HCEC 1CT (cell line): ENCODE results near the gene CARD11.

ENCODE experiments used
- DNase-seq: peaks from one replicate; pipeline ENCODE4 v3.0.0-alpha.2; 2017

CARD11 gene

GRCh38 chr7:2937701-2938513, 105.8 kb downstream of the CARD11 start:
- no peak for DNase-seq

- DNase-seq = no peak
These were observed 106.6 kb downstream of the CARD11 start for GRCh38 chr7:2936891-2937580.

DNA sequence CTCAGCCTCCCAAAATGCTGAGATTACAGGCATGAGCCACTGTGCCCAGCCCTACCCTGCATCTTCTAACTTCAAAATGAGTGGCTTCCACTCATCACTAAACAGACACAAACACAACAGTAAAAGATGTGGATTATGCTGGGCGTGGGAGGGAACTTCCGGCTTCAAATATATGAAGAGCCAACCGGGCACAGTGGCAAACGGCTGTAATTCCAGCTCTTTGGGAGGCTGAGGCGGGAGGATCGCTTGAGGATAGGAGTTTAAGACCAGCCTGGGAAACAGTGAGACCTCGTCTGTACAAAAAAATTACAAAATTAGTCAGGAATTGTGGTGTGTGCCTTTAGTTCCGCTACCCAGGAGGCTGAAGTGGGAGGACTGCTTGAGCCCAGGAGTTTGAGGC, 107.4 kb downstream of the CARD11 start:
- no peak for DNase-seq

DNA sequence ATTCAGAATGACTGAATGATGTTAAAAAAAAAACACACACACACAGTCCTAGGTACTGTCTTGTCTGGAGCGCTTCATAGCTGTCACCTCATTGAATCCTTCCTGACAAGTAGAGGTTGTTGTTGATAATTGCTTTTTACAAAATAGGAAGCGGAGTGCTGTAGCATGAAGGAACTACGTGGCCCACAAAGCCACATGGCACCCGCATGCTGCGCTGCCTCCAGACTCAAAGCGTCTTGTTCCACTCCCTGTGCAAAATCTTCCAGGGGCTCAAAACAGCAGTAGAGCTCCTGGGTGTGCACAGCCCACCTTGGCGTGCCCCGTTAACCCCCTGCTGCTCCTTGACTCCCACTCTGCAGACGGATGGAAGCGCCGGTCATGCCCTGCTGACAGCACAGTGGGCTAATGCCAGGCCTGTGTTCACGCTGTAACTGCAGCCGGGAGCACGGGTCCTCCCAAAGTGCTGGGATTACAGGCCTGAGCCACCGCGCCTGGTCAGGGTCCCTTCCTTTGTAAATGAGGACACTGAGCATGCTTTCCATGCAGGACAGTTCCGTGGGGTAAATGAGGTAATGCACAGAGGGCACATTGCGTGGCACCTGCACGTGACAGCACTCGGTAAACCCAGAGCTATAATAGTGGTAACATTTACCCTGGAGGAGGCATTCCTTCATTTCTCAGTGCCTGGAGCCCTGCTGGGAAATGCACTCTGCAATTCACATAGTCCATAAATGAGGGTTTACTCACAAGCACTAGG, 108.5 kb downstream of the CARD11 start:
- no peak for DNase-seq

GRCh38 chr7:2934211-2934731, 109.4 kb downstream of the CARD11 start:
- DNase-seq = peak; percentile 72

GRCh38 chr7:2932402-2933251, 111.0 kb downstream of the CARD11 start:
- DNase-seq = no peak

DNA sequence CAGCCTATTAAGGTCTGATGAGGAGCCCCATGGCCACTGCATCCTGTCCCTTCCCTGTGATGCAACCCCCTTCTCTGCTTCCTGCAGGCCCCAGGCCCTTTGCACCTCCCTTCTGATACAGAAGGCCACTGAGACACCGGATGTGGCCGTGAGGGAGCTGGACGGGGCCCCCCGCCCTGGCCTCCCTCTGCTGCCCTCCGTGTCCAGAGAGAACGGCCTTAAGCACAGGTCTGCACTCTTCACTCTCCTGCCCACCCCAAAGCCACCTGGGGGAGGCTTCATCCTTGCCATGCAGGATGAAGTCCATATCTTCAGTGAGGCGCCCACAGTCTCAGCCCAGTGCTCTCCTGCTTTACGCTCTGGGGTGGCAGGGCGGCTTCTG, 112.6 kb downstream of the CARD11 start:
- no peak for DNase-seq

- DNase-seq = no peak
These were observed 113.2 kb downstream of the CARD11 start for GRCh38 chr7:2930310-2931033.

DNA sequence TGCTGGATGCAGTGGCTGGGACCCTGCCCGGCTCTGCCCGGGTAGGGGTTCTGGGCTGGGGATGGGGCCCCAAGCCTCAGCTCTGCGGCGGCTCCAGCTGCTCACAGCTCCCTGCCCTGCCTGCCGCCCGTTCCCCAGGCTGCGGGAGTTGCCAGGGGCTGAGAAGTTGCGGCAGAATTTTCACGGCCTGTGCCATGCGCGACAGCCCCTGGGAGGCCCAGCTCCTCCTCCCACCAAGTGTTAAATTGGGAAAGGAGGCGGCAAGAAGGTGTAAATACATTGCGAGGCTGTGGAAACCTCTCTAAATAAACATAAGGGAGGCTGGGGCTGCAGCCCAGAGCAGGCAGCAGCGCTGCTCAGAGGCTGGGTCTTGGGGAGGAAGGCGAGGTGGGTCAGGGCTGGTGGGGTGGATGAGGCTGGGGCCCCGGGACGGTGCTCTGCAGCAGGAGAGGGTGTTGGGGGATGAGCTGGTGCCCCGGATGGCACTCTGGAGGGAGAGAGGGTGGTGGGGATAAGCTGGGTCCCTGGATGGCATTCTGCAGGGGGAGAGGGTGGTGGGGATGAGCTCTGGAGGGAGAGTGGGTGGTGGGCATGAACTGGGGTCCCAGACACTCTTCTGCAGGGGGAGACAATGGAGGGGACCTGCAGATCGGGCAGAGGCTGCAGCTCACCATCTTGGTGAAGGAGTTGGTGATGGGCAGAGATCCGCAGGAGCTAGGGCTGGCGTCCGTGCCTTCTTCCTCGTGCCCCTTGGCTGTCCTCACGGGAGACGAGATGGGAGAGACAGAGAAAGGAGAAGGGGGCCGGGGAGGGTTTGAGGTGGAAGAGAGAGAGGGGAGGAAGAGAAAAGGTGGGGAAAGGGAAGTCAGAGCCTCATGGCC, 114.1 kb downstream of the CARD11 start:
- no peak for DNase-seq

DNA sequence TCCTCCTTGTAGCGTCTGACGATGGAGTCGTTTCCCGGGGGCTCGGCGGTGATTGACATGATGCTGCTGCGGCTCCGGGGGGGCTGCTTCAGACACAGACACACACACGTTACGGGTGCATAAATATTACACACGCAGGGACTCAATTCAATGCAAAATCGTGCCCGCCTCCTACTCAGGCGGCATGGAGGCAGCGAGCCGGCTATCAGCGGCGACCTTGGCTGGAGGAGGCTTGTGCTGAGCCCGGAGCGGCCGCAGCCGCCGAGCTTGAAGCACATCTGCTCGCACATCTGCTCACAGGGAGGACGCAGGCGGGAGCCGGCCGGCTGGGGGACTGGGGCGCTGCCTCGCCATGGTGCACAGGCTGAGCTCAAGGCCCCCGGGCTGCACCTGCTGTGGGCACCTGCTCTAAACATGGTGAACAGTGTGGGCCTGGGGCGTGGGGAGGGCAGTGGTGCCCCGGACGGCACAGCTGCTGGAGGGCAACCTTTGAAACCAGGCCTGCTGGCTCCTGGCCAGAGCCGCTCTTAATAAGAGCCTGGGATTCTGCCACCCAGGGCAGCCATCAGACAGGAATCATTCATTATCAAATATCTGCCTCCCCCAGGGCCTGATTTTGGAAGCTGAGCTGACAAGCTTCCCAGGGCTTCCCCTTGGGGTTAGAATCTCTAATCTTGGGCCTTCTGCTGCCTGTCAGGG, 114.9 kb downstream of the CARD11 start:
- no peak for DNase-seq

DNA sequence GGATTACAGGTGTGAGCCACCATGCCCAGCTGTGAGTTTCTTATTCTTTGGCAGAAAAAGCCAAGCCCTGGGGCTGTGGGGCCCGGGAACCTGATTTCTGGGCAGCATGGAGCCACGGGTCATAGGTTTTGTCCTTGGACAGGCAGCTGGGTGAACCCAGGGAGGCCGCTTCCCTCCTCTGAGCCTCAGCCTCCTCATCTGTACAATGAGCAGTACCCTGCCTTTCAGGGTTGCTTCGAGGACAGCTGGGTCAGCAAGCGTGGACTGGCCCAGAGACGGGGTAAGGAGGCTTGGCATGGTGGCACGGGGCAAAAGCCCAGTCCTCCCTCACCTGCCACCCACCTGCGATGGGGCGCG, 115.4 kb downstream of the CARD11 start:
- DNase-seq = no peak

DNA sequence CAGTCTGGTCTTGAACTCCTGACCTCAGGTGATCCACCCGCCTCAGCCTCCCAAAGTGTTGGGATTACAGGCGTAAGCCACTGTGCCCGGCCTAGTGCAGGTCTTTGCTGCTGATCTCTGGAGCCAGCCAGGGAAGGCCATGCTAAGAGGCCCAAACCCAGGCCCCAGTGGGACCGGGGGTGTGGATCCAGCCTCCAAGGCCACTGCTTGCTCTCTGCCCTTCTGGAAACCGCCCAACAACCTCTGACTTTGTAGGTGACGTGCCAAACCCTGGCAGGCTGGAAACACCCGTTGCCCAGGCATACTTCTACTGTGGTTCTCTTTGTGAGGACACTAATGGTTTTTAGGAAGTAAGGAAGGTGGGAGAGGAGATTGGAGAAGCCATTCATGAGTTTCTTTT, 116.1 kb downstream of the CARD11 start:
- no peak for DNase-seq

DNA sequence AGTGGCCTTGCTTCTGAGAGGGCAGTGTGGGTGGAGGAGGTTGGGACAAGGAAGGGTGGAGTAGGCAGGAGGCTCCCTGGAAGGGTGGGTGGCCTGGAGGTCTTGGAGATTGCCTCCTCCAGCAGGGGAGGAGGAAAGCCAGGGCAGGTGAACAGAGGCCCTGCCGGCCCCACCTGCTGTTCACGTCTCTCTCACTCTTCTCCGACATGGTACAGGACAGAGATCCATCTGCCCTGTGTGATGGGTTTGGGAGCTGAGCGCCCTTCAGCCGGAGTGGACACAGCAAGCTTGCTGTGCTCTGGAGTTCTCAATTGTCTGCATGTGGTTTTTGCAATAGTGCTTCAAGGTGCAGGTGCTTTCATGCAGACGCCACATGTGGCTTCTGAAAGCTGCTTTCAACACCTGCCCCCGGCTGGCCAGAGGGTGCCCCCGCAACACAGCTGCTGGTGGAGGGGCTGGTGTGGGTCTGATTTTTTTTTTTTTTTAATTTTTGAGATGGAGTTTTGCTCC, 116.7 kb downstream of the CARD11 start:
- no peak for DNase-seq

DNA sequence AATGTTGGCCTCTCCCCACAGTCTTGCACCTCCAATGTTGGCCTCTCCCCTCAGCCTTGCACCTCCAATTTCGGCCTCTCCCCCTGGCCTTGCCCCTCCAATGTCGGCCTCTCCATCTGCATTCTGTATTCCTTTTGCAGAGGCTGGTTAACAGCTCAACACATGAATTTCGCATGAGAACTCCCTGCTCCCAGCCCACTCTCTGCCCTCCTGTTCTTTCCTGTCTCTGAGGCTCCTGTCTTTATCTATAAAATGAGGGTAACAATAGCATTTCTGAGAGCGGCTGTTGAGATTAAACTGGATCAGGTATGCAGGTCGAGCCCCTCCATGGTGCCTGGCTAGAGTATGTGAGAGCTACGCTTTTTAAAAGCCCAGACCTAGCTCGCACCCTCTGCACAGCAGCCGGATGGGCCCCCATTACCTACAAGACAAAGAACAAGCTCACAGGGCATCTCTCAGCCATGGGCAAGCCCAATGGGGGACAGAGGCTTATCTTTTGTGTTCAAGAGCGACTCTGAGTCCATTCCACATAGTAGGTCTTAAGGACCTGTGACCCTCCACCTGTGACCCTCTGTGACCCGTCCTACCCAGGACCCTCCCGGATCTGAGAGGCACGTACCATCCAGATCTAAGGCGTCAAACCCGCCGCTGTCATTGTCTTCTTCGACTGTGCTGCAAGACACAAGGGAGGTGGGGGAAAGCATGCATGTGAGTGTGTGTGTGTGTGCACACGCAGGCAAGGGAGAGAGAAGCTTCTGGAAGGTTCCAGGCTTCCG, 117.4 kb downstream of the CARD11 start:
- DNase-seq = no peak

- no peak for DNase-seq
These were observed 118.5 kb downstream of the CARD11 start for GRCh38 chr7:2924866-2925840.

DNA sequence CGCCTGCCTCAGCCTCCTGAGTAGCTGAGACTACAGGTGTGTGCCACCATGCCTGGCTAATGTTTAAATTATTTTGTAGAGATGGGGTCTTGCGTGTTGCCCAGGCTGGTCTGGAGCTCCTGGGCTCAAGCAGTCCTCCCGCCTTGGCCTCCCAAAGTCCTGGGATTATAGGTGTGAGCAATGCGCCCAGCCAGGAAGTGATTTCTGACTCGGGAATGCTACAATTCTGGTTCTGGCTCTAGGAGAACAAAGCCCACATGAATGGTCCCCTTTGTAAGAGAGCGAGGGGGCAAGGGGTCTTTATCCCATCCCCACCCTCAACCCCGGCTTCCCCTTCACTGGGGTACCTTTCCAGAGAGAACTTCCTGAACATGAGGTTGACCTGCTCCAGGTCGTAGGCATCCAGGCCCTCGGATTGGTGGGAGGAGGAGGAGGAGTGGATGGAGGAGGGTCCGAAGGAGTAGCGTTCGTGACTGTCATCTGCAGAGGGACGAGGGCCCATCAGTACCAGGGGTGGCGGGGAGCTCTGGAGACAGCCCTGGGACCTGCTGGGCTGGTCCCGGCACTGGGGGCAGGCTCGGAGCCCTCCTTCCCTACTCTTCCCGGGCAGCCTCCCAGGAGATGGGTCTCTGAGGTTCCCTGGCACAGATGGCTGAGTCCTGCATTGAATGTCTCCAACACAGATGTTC, 119.6 kb downstream of the CARD11 start:
- DNase-seq = no peak

DNA sequence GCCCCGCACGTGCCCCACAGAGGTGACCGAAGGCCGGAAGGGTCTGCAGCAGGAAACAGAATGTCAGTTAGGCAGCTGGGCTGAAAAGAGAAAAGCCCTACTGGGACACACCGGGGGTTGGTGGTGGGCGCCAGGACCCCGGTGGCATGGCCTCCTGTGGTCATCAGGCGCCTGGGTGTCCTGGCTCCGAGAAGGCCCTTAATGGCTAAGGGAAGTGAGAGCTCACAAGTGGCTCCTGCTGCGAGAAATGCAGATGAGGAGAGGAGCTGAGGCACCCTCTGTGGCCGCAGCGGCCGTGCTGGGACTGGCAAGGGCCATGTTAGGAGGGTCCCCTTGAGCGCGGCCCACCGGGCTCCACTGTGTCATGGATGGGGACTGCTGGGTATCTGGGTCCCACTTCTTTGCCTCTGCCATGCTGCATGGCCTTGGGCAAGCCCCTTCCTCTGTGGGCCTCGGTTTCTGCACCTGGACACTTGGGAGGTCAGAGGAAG, 120.3 kb downstream of the CARD11 start:
- no peak for DNase-seq
